GOT3 (cell line): ENCODE measurements around the gene XDH.

Experiments
- DNase-seq: peaks from one replicate; lab custom pipeline; 2025; ENCODE audit warnings: mixed read lengths; lab: John Stamatoyannopoulos, UW

Gene XDH

DNA sequence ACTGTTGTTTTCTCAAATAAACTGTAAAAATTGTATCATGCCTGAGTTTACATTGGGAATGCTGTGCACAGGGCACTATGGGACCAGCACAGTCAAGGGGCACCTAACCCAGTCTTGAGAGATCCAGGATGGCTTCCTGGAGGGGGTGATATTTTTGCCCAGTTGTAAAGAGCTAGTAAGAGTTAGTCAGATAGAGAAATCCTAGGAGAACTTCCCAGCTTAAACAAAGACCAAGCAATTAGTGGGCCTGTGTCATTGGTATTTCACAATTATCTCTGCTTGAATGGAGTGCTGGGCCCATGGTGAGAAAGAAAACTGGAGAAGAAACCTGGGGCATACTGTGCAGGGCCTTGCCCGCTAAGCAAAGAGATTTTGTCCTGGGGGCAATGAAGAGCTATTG is 12.2 kb downstream of the XDH start:
- no peak for DNase-seq

- peak; percentile 31 for DNase-seq
Observed at GRCh38 chr2:31401580-31401979, 13.0 kb downstream of the XDH start.

GRCh38 chr2:31398881-31399280 is 15.7 kb downstream of the XDH start:
- DNase-seq = no peak

DNA sequence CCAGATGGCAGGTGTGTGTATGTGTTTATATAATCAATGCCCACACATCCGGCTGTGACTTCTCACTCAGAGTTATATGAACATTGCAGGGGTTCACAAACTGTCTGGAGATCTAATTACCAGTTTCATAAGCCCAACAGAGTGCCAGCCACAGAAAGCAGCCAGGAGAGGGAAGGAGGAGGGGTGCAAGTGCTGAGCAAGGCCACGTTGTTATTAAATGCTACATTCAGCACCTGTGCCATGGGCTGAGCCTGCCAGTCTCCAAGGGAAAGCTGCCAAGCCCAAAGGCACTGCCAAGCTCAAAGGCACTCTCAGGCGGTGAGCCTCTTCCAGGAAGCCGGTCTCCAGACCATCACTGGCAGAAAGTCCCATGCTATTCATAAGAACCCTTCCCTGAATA is 17.4 kb downstream of the XDH start:
- no peak for DNase-seq

DNA sequence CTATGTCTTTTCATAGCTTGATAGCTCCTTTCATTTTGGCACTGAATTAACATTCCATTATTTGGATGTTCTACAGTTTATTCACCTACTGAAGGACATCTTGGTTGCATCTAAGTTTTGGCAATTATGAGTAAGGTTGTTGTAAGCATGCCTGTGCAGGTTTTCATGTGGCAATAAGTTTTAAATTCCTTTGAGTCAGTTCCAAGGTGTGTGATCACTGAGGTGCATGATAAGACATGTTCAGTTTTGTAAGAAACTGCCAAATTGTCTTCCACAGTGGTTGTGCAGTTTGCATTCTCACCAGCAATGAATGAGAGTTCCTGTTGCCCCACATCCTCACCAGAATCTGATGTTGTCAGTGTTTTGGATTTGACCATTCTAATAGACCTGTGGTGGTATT is 24.2 kb downstream of the XDH start:
- DNase-seq = no peak

- no peak for DNase-seq
Observed at GRCh38 chr2:31388736-31389135, 25.8 kb downstream of the XDH start.

- no peak for DNase-seq
Observed at GRCh38 chr2:31387850-31388249, 26.7 kb downstream of the XDH start.

DNA sequence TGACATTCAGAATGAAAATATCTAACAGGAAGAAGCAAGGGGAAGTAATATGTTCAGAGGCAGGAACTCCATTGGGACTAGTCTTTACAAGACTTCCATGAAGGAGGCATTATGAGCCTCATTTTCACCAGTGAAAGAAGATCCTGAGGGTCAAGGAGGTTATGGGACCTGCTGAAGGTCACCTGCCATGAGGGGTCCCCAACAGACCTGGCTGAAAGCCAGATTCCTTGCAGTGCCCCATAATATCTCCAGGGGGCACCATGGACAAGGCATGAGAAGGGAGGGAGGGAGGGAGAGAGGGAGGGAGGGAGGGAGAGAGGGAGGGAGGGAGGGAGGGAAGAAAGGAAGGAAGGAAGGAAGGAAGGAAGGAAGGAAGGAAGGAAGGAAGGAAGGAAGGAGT is 27.9 kb downstream of the XDH start:
- DNase-seq = no peak

DNA sequence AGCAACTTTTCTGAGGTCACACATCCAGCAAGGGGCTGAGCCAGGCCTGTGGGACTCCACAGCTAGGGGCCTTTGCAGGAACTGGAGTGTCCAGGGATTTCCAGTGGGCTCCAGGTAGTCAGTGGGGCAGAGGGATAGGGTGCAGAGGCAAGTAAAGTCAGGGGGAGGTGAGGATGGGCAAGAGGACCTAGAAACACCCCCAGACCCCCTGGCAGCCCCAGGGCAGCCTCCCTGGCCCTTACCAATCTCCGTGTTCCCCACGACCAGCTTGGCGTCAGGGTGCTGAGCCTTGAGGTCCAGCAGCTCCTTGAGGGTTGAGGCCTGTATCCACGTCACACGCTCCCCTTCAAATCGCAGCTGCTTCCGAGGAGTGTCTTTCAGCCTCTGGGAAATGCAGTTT is 28.4 kb downstream of the XDH start:
- DNase-seq = no peak

DNA sequence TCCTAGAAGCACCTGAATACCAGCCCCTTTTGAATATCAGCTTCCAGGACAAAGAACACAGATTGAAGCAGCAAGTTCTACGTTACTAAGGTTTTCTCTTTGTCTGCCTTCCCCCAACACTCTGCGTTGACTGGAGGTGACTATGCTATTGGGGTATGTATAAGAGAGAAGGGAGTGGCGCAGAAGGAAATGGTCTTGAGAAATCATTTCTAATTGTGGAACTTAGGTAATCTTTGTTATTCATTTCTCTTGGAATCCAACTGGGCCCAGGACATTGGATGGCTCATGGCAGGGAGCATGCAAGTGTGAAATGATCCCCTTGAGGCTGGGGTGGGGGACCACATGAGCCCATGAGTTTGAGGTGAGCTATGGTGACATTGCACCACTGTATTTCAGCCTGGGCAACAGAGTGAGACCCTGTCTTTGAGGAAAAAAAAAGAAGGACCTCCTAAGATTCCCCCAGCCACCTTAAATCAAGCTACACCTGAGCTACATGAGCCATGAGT is 29.7 kb downstream of the XDH start:
- no peak for DNase-seq

DNA sequence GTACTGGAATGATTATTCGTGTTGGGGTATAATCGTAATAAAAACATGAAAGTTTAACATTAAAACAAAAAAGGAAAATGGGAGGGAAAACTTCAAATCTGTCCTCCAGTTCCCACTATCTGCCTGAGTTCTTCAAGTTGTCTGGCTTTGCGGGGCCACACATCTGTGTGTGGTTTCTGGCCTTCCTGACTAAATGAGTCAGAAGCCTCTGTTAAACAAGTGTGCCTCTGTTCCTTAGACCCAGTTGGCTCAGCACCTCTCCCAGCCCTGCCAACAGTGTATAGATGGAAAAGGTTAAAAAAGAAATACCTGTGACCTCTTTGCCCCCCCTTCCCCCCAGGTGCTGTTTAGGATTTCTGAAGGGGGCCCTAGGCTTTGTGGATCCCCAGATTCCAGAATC is 30.2 kb downstream of the XDH start:
- no peak for DNase-seq

- DNase-seq = no peak
Observed at GRCh38 chr2:31383471-31384153, 30.9 kb downstream of the XDH start.

- no peak for DNase-seq
Observed at GRCh38 chr2:31382452-31383120, 32.0 kb downstream of the XDH start.

GRCh38 chr2:31381601-31382000 is 32.9 kb downstream of the XDH start:
- no peak for DNase-seq

DNA sequence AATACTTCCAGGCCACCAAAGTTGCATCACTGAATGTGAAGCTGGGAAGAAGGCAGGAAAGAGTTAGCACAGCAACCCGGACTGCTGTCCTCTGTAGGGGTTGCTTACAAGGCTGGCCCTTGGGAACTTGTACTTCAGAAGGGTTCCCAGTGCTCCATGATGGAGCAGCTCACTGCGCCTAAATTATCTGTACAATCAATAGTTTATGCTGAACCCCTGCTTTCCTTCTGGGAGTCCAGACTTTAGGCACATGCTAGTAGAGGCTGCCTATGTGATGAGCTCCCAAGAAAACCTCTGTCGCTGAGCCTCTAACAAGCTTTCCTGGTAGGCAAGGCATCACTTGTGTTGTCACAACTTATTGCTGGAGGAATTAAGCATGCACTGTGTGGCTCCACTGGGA is 34.3 kb downstream of the XDH start:
- no peak for DNase-seq

DNA sequence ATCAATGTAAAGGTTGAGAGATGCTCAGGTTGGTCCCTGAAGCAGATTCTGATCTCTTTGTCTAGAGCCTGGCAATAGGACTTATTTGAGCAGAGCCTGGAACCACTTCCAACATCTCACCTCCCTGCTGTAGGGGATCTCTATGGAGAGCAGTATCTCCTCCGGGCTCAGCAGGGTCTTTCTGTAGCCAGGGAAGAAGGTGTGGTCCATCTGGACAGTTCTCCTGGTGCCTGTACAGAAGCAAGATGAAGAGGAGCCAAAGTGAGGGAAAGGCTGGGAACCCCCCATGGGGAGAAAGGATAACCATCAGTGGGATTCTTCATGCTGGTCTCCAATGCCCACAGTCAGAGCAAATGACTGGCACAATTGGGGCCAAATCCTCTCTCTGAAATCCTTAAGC is 34.8 kb downstream of the XDH start:
- DNase-seq = no peak

DNA sequence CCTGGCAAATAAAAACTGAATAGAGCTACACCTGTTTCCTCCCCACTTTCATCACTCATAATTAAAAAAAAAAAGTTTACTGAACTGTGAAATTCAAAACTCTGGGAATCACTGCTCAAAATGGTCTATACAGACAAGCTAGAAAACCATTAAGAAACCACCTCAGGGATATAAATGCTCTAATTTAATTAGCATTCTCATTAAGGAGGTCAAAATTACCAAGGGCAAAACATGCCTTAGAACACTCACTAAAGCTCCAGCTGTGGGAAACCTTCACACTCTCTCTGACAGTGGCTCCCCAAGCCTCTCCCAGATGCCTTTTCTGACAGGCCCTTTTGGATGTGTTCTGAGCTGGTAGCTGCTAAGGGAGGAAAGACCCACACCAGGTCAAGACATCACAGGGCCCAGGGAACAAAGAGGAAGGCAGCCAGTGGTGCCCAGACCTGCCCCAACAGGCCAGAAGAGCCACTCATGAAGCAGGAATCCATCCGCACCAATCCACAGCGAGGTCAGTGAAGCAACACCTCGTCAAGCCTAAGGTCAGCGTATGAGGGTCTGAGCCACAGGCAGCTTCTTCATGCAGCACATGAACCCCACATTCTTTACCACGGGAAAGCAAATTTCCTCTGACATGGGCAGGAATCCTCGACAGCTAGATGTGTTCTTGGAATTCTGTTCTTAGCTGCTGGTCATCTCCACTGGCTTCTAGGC is 35.6 kb downstream of the XDH start:
- no peak for DNase-seq

DNA sequence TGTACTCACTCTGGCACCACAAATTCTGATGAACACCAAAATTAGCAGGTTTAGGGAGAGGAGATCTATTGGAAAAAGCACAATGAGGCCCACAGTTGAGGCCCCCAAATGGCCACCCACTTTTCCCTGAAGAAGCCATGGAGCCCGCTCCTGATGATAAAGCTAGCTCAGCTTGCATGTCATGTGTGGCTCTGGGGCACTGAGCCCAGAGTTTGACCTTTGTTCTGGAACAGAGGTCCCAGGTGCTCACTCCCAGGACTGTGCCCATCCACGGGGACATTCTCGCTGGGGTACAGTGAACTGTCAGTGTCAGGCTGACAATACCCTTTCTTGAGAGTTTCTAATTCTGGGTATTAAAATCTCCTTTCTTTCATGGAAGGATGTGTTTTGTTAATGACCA is 36.2 kb downstream of the XDH start:
- no peak for DNase-seq

- no peak for DNase-seq
Observed at GRCh38 chr2:31373127-31373526, 41.4 kb downstream of the XDH start.

DNA sequence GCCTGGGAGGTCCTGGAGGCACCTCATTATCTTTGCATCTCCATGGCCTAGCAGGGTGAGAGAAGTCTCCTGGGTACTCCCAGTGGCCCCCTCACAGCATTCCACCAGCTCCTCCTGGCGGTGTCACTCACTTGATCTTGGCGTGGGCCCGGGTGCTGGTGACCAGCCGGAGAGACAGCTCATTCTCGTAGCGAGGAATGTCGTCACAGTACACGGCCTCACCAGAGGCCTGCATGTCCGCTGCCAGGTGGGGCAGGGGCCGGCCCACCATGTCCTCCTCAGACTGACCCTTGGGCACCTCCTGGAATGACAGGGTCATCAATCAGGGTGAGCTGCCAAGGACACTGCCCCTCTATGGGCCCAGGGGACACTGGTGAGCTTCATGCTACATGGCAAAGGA is 42.4 kb downstream of the XDH start:
- no peak for DNase-seq

DNA sequence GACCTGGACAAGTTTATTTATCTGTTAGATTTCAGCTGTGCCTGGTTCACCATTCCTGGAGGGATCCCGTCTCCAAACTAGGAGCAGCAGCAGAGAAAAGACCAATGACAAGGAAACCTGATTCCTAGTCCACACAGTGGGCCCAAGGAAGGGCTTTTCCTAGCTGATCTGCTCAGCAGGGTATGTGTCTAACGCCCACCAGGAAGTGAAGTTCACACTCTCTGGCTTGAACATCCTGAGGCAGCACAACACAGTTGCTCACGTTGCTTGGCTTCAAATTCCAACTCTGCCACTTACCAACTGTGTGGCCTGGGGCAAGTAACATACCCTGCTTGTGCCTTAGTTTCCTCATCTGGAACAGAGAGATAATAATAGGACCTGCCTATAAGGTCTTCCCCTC is 42.9 kb downstream of the XDH start:
- DNase-seq = no peak

GRCh38 chr2:31366733-31367132 is 47.8 kb downstream of the XDH start:
- no peak for DNase-seq

GRCh38 chr2:31365834-31366505 is 48.6 kb downstream of the XDH start:
- DNase-seq = no peak
